ENCODE measurements around the gene NUAK1.
A peak's percentile ranks its signal among the peaks of the same experiment; 100 is the strongest.

Gene NUAK1

DNA sequence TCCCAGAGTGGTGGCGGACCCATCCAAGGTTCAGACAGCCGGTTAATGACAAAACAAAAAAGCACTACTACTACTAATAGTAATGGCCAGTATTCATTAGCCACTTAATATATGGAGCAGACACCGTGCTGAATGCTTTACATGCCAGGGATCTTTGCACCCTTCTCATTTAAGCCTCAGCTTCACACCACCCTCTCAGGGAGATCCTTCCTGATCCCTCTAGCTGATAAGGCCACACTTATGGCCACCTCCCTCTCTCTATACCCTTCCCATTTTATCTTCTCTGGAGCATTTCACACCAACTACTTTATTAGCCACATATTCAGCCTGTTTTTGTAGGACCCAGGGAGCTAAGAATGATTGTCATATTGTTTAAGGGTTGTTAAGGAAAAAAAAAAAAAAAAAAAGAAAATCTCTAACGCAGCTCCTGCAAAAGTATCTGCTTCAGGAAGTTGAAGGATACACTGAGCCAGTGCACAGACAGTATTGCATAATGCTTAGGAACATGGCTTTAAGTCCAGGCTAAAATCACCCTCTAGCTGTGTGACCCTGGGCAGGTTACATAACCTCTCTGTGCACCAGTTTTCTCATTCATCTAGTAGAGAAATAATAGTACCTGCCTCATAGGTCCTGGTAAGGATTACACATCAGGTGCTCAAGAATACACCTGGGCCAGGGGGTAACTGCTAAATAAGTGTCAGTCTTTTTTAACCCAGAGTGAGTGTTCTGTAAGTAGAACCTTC lies 29.4 kb downstream of the NUAK1 start:
- DNase-seq = peak in 1 of 4 experiments; percentile 14

DNA sequence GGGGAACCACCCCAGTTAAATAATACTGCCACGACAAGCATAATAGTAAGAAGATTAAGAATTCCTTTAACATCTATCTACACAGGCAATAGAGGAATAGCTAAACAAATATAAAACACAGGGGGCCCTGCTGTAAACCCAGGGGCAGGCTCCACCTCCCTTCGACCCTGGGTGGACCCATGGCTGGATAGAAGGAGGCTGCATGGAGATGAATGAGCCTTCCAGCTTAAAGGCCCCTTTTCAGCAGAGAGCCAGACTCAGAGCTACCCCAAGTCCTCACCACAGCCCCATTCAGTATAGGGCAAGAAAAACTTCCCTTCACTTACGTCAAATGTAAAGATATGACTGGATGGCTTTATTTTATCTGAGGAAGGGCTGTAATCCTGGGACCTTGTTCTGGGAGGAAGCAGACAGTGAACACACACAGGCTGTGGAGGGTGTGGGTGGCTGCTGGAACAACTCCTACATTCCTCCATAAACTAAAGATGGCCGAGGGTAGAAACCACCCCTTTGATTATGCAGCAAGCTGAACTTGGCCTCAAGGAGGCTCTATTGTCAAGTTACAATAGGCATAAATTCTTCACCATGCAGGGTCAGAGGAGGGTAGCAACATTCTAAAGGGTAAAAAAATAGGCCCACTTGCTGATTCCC lies 30.4 kb downstream of the NUAK1 start:
- DNase-seq = no peak

DNA sequence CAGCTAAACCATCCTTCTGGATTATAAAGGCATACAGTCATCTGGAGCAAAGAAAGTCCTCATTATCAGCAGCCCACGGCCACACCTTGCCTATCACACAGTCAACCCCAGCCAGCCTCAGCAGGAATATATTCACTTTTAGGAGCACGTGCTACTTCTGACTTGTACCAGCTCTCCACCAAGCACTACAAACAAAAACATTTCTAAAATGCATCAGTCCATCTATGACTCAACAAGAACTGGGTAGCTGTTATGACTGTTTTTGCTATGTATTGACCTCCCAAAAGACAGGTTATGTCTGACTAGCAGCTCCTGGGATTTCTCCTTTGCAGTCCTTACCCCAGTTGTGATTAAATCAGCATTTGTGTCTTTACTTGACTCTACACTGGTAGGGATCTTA lies 31.2 kb downstream of the NUAK1 start:
- DNase-seq = no peak

DNA sequence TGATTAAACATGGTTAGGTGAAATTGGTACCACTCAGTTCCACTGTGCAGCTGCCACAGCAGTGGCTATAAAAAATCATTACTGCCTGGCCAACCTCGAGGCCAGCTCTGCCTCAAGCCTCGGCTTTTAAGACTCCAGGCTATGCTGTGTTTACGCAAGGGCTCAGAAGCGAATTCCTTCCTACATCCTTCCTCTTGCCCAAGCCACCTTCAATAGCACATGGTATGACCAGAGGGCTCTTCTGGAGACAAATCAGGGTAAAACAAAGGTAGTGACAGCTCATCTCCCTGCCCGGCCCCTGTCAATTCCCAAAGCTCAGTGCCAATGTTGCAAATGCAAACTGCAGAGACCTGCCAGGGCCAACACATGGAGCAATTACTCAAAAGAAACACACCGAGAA lies 31.9 kb downstream of the NUAK1 start:
- DNase-seq = peak in 3 of 4 experiments; percentile 22 to 42 (median 31)

DNA sequence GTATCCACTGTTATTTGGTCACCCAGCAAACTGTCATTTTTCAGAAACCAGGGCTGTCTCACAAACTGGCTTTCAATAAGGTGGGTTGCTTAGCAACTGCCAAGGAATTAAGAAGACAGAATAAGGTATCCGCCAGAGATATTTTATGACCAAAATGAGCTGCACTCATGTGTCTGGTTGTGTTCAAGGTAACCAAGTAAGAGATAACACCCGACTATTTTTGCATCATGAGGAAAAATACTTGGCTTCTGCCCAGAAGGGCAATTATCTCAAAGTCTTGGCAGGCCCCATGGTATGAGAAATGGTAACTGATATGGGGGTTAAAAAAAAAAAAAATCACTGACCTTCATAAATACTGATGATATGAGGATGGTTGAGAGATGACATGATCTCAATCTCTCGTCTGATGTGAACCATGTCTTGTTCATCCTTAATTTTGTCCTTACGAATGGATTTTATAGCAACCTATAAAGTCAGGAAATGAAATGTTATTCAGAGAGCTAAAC lies 32.6 kb downstream of the NUAK1 start:
- DNase-seq = no peak

GRCh38 chr12:106101803-106102202 lies 37.0 kb downstream of the NUAK1 start:
- no peak for DNase-seq

GRCh38 chr12:106098691-106099200 lies 40.0 kb downstream of the NUAK1 start:
- no peak for DNase-seq

DNA sequence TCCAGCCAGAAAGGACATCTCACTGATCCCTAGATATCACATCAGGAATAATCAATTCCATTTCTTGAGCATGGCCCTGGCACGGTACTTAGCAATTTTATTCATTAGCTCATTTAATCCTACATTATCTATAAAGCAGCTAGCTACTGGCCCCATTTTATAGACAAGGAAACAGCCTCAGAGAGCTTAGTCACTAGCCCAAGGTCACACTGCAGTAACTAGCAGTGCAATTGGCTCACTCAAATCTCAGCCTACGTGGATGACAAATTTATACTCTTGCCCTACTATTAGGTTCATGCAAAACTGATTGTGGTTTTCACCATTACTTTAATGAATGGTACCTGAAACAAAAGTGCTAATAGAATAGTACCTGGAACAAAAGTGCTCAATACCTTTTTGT lies 41.7 kb downstream of the NUAK1 start:
- no peak for DNase-seq

DNA sequence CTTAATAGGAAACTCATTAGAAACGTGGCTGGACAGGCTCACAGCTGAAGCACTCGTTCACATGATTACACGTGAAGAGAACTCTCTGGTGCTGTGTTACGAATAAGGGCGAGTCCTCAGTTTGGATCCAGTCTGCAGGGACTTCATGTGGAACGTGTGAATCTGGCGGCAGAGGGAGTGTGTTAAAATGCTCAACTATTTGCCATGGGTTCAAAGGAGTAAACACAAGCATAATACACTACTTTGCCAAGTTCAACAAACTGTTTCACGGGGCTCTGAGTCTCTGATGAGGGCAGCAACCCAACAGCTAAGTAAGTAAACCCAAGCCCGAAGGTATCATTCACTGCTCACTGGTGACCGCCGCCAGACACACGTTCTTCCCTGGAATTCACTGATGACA lies 42.4 kb downstream of the NUAK1 start:
- no peak for DNase-seq

DNA sequence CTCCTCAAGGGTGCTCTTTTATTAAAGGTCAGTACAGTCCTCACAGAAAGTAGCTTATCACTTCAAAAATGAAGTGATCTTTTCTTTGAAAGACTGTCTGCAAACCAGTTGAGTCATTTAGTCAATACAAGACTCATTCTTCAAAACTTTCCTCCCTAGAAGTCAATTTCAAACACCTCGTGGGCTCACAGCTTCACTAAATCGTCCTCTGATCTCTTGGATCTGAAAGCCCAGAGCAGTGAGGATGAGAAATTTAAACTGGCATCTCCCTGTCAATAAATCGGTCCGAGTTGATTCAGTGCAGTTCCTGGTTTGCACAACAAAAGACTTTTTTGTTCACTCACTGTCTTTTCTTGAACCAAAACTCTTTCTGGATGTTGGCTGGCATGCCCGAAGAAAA lies 44.5 kb downstream of the NUAK1 start:
- no peak for DNase-seq

DNA sequence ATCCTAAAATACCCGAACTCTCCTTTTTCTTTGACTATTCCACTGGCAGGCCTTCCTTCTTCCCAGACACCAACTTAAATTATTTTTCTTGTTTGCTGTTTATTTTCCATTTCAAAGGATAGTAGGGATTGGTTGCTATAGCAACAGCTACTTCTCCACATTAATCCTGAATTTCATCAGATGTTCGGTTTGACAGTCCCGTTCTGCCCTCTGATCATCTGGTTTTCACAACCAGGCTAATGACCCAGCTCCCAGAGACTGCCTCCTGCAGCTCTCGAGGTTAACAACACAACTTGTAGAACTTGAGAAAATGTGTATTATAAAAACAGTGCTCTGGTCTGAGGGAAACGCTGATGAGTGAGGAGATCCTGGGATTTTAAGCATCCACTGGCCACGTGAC lies 45.5 kb downstream of the NUAK1 start:
- DNase-seq = no peak

DNA sequence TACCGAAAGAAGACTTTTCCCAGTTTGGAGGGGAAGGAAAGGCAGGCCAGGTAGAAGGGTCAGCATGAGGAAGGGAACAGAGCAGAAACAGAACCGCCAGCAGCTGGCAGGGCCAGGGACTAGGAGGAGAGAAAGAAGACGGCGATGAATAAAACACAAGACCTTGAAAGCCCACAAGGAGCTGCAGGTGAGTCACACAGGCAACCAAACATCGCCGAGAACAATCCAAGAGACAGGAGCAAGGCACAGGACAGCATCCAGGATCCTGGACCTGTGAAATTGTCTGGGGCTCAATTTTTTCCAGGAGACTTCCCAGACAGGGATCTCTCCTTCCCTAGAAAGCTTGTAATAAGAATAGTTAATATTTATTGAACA lies 47.3 kb downstream of the NUAK1 start:
- no peak for DNase-seq

- no peak for DNase-seq
Observed at GRCh38 chr12:106090591-106091445, 47.9 kb downstream of the NUAK1 start.

- DNase-seq = no peak
Observed at GRCh38 chr12:106089935-106090334, 48.8 kb downstream of the NUAK1 start.

DNA sequence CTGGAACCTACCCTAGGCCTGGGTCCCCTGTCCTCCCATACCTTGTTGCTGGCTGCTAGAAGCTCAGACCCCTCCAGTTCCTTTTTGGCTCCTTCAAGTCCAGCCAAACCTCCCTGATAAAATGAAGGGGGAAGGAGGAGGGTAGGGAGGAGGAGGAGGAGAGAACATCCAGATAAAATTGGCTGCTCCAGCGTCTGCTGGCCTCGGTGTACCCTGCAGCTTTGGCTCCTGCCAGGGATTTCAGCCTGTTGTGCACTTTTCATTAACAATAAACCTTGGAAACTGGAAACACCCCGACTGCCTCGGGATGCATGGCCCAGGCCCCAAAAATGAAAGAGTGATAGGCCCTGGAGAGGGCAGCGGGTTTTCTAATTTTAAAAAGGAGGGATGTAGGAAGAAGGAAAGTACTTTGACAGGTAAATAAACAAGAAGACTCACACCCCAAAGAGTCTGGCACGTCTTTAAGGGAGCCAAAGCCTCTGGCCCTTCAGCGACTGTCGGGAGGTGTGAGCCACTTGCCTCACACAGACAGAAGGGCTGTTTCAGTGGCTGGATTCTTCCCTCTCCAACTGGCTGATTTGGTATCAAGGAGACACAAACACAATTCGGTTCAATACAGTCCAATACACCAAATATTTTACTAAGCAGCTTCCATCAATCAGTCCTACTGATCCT lies 49.8 kb downstream of the NUAK1 start:
- no peak for DNase-seq

- no peak for DNase-seq
Observed at GRCh38 chr12:106088246-106088808, 50.4 kb downstream of the NUAK1 start.

DNA sequence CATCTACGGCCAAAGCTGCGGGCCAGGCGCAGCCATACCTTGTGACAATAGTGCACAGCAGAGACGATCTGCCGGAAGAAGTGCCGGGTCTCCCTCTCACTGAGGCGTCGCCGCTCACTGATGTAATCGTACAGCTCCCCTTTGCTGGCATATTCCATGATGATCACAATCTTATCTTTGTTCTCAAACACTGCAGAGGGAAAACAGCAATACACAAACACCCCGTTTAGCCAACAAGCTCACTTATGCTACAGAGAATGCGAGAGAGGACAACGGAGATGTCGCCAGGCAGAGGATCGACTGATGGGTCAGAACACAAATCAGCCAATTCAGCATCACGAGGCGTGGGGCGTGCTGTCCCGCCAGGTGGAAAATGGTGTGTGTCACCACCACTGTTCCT lies 52.1 kb downstream of the NUAK1 start:
- DNase-seq = no peak

DNA sequence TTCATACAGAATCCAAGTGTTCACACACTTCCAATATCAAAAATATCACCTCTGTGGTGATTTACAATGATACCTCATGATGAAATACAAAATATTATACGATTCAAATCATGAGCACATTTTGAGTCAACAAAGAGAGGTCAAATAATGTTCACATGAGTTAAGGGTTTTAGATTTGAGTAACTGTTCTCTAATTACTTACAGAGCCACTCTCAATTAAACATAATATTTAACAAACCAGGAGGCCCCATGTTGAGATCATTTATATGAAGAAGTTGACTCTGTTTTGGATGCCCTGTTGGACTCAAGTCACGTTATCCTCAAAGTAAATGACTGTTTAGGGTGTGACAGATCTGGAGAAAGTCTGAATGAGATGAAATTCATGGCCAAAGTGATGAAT lies 53.5 kb downstream of the NUAK1 start:
- no peak for DNase-seq

GRCh38 chr12:106084759-106085158 lies 54.0 kb downstream of the NUAK1 start:
- DNase-seq = no peak

GRCh38 chr12:106084014-106084671 lies 54.6 kb downstream of the NUAK1 start:
- no peak for DNase-seq

Data from suppressor macrophage (primary cell).